Measurements from ENCODE around the gene SAMD3. TPM values are rescaled to one million over a fixed set of nuclear protein-coding genes. Genes with fewer than 3 reads are reported as not detected.
"Not testable (repeated sequence)": the region's sequence is repeated elsewhere in the genome, so short reads cannot be mapped to it uniquely, and the experiment has no call there.

The SAMD3 gene
- total RNA-seq, 1 donor from 2014 or later = 3.6 TPM

DNA sequence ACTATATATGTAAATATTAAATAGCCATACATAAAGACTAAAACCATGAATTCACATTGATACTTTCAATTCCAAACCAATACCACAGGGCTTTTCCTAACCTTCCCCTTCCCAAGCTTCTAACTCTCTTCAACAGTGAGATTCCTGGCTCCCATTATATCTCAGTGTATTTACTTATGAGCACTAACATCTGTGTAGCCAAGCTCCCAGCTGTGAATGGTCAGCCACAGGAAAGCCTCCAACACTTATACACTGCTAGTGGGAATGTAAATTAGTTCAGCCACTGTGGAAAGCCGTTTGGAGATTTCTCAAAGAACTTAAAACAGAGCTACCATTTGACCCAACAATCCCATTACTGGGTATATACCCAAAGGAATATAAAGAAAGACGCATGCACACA is 73.7 kb downstream of the SAMD3 start:
- DNase-seq (ENCODE audit: low spot score); intact Hi-C loops (cut with DNase I); ATAC-seq: not testable (repeated sequence)

DNA sequence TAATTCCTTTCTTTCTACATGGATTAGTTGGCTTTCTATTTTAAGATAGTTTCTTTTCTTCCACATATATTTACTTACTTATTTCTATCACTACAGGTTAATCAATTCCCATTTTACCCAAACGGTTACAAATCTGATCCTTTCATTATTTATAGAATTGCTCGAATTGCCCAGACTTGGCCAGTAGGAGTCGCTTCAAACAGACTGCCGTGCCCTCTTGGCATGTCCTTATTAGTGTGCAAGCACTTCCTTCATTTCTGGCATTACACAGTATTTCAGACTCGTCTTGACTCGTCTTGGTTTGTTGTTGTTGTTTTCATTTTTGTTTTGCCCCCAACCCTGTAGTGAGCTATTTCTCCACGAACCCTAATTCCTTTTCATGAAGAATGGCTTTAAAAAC is 74.6 kb downstream of the SAMD3 start:
- intact Hi-C loops (cut with DNase I) = no loop called here
- no peak for DNase-seq (ENCODE audit: low spot score)
- no peak for ATAC-seq

DNA sequence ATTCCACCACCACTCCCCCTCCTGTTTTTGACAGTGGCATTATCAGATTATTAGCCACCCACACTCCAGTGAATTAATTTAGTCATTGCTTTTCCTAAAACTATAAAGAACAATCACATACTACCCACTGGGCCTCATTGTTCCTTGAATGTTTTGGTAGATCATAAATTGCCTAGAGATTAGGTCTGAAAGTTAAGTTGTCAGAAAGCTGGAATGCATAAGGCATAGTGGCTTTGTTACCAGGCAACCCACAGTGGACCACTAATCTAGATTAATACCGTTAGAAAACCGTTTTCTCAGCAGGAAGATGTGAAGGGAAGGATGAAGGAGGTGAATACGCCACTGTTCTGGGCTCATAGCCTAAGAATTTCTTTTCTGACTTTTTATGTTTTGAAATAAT is 75.6 kb downstream of the SAMD3 start:
- intact Hi-C loops (cut with DNase I) = no loop called here
- DNase-seq (ENCODE audit: low spot score) (no peak), ATAC-seq (no peak)

DNA sequence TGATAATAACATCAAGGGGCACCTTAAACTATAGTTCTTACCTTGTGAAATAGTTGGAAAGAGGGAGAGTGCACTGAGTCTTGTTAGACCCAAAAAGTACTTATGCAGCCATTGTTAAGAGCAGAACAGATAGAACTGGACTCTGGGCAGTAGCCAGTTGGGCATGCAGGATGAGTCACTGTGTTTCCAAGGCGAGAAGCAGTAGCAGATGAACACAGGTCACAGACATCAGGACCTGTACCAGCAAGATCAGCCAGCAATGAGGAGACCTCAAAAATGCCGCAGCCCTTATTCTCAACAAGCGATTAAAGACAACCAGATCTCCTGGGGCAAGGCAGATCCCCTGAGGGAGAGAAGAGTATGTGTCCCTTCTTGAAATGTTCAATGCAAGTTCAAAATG is 79.0 kb downstream of the SAMD3 start:
- ATAC-seq (no peak), DNase-seq (ENCODE audit: low spot score) (no peak)
- intact Hi-C loops (cut with DNase I) = no loop called here

DNA sequence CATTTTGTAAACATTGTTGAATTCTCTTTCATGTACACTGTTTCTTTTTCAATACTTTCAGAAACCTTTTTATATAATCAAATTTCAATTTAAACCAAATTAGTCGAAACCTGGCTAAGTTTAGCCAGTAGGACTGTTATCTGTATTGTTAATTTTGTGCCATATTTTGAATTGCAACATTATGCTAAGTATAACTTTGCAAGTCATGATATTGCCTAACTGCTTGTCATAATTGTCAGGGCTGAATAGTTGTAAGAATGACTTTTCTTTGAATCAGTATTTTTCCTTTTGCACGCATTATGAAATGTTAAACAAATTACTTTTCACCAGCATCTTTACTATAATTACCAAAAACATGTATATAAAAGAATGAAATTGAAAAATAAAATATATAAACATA is 82.7 kb downstream of the SAMD3 start:
- DNase-seq (ENCODE audit: low spot score) (no peak), ATAC-seq (no peak)
- intact Hi-C loops (cut with DNase I) = no loop called here

DNA sequence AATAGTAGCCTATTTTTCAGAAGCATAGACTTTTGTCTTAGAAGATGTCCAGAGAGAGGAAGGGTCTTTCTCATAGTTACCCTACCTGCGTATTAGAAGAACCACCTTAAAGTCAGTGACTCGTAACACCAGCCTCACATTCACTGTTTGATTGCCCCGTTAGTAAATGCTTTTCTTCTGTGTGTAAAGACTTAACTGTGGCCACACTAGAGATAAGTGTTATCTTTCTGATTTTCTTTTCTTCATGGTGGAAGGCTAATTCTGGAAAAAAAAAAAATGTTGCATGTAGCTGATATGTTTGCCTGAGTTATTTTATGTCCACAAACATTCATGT is 83.9 kb downstream of the SAMD3 start:
- DNase-seq (ENCODE audit: low spot score) (no peak), ATAC-seq (no peak)
- intact Hi-C loops (cut with DNase I) = no loop called here

DNA sequence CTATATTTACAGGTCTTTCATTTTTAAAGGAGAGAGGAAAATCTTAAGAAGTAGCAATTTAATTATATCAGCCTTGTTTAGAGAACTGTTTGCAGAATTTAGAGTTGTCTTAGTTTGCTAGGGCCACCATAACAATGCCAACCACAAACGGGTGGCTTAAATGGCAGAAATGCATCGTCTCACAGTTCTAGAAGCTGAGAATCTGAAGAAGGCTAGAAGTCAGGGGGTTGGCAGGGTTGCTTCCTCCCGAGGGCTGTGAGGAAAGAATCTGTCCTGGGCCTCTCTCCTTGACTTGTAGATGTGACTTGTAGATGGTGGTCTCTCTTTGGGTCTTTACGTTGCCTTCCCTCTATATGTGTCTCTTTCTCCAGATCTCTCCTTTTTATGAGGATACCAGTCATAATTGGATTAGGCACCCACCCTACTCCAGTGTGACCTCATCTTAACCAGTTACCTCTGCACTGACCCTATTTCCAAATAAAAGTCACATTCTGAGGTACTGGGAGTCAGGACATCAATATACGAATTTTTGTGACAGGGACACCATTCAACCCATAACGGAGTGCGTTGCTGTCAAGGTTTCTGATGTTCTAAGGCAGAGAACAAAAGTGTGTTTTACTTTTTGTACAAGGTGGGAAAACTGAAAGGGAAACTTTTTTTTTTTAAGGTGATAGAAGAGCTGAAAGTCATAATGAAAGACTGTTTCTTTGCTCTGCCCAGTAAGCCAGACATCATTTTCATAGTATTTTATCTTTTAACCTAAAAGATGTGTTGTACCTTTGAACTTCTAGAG is 84.4 kb downstream of the SAMD3 start:
- intact Hi-C loops (cut with DNase I) = no loop called here
- ATAC-seq = no peak
- no peak for DNase-seq (ENCODE audit: low spot score)

DNA sequence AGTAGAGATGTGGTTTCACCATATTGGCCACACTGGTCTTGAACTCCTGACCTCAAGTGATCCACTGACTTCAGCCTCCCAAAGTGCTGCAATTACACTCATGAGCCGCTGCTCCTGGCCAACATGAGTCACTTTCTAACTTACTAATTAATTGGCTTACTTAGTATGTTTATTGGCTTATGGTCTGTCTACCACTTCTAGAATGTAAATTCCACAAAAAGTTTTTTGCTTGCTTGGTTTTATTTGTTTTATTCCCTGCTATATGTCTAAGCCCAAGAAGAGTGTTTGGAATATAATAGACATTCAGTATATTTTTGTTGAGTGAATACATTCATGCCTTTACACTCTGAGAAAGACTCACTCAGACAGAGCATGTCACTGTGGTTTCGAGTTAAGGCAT is 86.0 kb downstream of the SAMD3 start:
- intact Hi-C loops (cut with DNase I) = no loop called here
- ATAC-seq (no peak), DNase-seq (ENCODE audit: low spot score) (no peak)

DNA sequence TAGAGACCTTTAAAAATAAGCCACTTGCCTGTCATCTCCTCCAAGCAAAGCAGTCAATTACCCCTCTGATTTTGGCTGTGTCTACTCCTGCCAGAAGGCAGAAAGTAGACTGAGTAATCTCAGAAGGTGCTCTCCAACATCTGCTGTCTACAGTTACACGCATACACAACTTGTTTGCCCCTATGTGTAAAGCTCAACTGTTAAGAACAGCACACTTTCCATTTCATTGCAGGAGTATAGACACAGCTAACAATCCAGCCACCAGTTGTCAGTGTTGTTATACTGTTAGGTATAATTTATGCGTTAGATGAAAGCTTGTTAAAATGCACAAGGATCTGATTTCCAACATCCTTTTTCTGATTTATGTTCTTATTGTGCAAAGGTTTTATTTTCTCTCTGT is 88.2 kb downstream of the SAMD3 start:
- intact Hi-C loops (cut with DNase I) = no loop called here
- DNase-seq (ENCODE audit: low spot score) (no peak), ATAC-seq (no peak)

DNA sequence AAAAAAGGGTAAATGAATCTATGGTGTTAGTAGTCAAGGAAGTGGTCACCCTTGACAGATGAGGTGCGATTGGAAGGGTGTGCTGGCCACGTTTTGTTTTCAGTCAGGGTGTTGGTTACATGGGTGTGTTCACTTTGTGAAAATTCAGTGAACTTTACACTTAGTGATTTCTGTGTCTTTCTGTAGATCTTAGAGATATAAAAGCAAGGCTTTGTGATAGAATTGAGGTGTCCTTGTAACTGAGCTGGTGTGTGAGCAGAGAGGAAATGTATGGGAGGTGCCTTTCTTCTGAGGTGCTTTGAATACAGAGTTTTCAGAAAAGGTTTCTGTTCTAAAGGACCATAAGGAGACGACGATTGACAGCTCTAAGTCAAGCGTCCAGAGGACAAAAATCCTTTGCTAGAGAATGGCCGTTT is 90.5 kb downstream of the SAMD3 start:
- ATAC-seq (no peak), DNase-seq (ENCODE audit: low spot score) (no peak)
- intact Hi-C loops (cut with DNase I) = no loop called here

DNA sequence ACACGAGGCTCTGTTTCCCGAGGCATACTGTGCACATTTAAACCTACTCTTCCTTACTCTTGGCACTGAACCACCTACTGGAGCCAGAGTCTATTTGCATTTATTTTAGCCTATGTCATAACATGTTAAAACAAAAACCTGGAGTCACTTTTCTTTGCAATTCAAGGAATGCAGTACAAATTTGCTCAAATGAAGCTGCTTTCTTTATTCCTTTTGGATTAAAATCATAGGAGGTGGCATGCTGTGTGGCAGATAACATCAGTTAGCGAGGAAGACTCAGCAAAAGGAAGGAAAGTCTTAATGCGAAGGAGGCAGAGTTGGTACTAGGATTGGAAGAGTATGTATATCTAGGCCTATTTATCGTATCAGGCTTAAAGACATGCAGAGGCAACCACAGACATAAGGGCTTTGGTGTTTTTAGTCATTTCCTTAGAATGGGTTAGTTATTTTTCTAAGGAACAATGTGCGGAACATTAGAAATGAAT is 92.9 kb downstream of the SAMD3 start:
- intact Hi-C loops (cut with DNase I) = no loop called here
- ATAC-seq (no peak), DNase-seq (ENCODE audit: low spot score) (no peak)

DNA sequence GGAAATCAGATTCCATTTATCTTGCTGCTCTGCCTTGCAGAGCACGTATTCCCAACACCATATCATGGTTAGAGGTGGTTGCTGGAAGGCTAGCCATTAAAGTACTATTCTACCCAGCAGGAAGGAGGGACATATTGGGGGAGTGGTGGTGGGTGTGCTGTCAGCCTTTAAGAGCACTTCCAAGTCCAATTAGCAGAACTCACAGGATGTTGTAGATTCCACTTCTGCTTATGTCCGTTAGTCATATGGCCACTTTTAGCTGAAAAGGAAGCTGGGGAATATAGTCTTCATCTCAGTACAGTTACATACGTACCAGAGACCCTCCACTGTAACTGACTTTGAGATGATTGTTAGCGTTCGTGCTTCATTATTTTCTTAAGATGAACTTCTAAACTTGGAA is 94.4 kb downstream of the SAMD3 start:
- DNase-seq (ENCODE audit: low spot score) = no peak
- ATAC-seq = no peak
- intact Hi-C loops (cut with DNase I) = no loop called here

DNA sequence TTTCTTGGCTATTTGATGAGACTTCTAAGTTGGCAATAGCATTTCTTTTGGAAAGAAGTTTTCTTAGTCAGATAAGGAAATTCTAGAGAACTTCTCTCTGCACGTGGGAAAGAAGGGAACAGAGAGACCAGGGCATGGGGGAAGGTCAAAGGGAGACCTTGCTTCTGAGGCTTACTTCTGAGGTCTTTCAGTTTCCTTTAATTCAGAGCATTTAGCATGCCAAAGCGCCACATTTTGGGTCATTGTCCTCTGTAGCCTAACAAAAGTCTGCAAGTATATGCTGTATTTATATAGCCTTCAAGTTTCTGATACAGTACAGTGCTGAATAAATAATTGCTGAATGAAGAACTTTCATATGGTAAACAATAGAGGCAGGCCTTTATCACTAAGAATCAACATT is 95.6 kb downstream of the SAMD3 start:
- no peak for DNase-seq (ENCODE audit: low spot score)

DNA sequence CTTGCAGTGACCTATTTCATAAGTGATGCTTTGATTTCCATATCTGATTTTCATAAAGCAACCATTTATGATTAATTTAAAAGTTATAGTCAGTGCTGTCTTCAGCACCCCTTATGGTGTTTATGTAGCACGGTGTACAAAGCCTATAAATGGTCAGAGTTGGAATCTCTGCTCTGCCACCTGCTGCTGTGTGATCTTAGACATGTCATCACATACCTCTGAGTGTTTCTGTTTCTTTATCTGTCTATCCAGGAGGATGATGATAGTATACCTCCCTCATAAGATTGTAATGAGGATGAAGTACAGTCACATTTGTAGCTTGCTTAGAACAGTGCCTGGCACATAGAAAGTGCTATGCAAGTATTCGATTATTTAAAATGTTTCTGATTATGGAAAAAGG is 100.5 kb downstream of the SAMD3 start:
- intact Hi-C loops (cut with DNase I) = no loop called here
- ATAC-seq = no peak
- no peak for DNase-seq (ENCODE audit: low spot score)

More for the DNA sequence above, 95.6 kb downstream of the SAMD3 start:
- no peak for ATAC-seq
- intact Hi-C loops (cut with DNase I) = no loop called here

DNA sequence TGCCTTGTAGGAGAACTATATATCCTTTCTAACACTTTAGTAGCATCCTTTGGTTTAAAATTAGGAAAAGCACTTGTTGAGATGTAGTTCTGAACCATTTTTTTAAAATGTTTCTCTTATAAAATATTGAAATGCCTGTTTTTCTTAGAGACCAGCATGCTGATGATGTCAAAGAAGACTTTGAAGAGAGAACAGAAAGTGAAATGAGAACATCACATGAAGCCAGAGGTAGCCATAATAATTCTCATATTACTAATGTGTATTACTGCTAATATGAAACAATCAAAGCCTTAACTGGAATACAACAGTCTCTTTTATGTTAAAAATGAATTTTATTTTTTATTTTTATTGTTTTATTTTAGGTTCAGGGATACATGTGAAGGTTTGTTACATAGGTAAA is 102.0 kb downstream of the SAMD3 start:
- DNase-seq (ENCODE audit: low spot score) (no peak), ATAC-seq (no peak)
- intact Hi-C loops (cut with DNase I) = no loop called here

DNA sequence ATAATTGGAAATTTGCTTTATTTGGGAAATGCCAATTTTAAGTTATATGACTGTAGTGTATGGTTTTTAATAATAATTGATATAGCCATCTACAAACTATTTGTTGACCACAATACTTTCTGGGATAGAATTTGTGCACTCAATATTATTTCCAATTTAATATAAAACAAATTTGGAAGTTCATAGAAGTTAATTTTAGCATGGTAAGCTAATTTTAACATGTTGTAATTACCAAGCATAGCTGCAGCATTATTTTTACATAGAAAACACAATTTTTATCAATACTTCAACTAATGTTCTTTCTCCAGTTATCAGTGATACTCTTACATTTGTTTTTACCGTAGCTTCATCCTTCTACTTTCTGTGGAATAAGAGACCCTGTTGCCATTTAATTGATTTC is 103.5 kb downstream of the SAMD3 start:
- ATAC-seq (no peak), DNase-seq (ENCODE audit: low spot score) (no peak)
- intact Hi-C loops (cut with DNase I) = no loop called here

DNA sequence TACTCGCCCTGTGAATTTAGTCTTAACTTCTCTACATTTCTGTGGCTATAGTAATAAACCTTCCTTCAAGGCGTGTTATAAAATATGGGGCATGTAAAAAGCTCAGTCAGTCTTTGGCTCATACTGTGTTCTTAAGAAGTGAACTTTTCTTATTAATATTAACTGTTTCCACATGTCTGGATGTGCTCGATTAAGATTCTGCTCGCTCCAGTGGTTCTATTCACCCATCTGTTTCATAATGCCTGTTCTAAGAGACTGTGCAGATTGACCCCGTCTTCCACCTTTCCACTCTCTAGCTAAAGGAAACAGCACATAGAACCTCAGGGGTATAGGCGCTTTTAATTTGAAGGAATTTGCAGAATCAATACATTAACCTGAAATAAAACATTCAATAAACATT is 104.5 kb downstream of the SAMD3 start:
- DNase-seq (ENCODE audit: low spot score) (no peak), ATAC-seq (no peak)
- intact Hi-C loops (cut with DNase I) = no loop called here

DNA sequence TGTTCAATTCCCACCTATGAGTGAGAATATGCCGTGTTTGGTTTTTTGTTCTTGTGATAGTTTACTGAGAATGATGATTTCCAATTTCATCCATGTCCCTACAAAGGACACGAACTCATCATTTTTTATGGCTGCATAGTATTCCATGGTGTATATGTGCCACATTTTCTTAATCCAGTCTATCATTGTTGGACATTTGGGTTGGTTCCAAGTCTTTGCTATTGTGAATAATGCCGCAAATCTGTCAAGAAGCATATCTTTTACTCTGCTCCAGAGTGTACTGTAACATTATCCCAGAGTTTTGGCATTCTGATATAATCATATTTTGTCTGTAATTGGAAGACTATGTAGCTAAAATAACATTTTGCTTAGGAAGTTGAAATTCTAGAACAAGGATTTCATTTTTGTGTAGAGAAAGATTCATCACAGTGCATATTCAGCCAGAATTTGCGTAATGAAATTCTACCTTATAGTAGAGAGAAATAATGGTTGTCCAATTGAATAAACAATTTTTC is 105.5 kb downstream of the SAMD3 start:
- intact Hi-C loops (cut with DNase I); DNase-seq (ENCODE audit: low spot score); ATAC-seq: not testable (repeated sequence)

DNA sequence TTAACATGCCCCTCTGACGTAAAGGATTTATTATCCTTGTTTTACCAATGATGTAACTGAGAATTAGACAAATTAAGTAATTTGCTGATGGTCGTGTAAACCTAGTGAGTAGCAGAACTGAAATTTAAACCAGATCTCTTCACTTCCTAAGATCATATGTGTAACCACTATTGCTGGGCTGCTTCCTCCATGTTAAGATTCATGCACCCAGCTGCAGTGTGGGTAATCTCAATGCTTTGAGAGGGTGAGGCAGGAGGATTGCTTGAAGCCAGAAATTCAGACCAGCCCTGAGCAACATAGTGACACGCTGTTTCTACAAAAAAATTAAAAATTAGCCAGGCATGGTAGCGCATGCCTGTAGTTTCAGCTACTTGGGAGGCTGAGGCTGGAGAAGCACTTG is 106.5 kb downstream of the SAMD3 start:
- DNase-seq (ENCODE audit: low spot score) (no peak), ATAC-seq (no peak)
- intact Hi-C loops (cut with DNase I) = no loop called here

DNA sequence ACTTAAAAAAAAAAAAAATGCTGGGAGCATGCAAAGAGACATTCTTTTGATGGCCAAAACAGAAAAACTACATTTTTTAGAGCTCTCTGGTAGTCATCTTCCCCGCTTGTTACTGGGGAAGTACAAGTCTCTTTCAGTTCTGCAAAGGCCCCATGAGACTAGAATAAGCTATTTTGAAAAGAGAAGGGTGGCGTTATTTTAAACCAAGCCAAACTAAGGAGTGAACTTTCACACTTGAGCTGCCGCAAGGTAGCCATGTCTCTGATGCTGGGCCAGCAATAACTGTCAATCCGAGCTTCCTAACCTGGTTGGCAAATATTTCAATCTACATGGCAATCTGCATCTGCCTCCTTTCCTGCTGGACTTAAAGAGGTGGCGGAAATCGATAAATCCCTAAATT is 107.7 kb downstream of the SAMD3 start:
- intact Hi-C loops (cut with DNase I) = no loop called here
- ATAC-seq = no peak
- DNase-seq (ENCODE audit: low spot score) = no peak

DNA sequence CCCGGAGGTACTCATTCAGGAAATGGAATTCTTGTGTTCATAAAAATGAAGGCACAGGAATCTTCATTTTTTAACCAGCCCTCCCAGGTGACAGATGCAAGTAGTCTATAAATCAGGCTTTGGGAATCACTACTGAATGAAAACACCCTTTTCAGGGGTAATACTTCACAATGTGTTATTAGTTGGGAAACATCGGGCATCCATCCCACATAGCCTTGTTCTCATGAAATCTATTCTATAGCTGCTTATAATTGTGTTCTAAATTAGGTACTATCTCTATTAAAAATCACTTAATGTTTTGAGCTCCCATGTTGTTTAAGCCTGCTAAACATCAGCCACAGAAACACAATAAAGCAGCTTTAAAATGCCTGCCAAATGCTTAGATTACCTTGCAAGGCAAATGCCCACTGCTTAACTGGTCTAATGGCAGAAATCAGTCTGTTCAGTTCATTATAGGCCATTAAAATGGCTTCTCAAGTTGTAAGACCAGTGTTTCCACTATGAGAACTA is 109.5 kb downstream of the SAMD3 start:
- intact Hi-C loops (cut with DNase I) = no loop called here
- ATAC-seq = no peak
- no peak for DNase-seq (ENCODE audit: low spot score)

All from sciatic nerve (tissue), 2 donors.